H54 (cell line): ENCODE results near the gene PLCB1.

Source experiments
- DNase-seq: peaks from one replicate; pipeline ENCODE4 v3.0.0; 2011; ENCODE audit warnings: low spot score, mixed read lengths; ENCODE audit not compliant: insufficient read length
- FAIRE-seq: peaks from 3 replicates; lab custom pipeline; 2011; peaks lifted over from hg19 to GRCh38; lab: Jason Lieb, UNC
- POLR2A ChIP-seq: IDR thresholded peaks from 2 replicates; pipeline ENCODE4 v1.6.1; 2011; ENCODE audit warnings: low read depth, mild to moderate bottlenecking, low read length

PLCB1 gene

DNA sequence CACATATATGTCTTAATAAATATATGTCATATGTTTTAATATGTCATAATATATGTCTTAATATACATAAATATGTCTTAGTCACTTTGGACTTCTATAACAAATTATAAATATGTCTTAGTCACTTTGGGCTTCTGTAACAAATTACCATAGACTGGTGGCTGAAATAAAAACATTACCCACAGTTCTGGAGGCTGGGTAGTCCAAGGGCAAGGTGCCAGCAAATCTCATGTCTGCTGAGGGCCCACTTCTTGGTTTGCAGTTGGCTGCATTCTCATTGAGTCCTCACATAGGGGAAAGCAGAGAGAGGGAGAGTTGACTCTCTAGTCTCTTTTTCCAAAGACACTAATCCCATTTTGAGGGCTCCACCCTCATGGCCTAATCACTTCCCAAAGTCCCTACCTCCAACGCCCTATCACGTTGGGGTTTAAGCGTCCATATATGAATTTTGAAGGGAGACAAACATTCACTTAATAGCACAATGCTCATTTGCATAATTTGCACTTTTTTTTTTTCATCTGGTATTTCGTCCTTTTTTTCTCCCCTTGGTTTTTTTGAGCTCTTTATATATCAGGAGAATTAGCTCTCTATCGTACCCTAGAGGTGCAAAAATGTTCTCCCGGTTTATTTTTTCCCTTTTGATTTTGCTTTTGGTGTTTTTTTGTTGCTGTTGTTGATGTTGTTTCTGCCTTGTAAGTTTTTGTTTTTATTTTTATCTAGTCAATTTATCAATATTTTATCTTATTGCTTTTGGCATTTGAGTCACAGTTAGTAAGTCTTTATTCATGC, 266.4 kb downstream of the PLCB1 start:
- TF ChIP-seq POLR2A, result no peak
- no peak for DNase-seq
- FAIRE-seq, result no peak

DNA sequence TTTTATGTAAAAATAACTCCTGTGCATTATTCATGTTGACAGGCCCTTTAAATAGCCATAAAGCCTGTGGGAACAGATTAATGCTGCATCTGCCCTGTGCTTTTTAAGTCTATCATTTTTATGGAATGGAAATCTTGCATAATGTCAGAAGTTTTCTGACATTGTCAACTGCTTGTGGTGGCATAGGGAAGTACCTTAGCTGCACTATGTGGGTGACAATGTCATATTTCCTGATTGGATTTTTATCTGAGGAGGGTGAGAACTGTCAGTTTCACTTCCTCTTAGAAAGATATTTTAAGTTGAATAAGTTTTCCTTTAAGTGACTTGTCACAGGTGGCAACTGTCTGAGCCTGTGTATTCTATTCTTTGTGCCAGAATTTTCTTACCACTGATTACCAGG, 267.9 kb downstream of the PLCB1 start:
- TF ChIP-seq POLR2A, result no peak
- DNase-seq, result no peak
- FAIRE-seq, result no peak

DNA sequence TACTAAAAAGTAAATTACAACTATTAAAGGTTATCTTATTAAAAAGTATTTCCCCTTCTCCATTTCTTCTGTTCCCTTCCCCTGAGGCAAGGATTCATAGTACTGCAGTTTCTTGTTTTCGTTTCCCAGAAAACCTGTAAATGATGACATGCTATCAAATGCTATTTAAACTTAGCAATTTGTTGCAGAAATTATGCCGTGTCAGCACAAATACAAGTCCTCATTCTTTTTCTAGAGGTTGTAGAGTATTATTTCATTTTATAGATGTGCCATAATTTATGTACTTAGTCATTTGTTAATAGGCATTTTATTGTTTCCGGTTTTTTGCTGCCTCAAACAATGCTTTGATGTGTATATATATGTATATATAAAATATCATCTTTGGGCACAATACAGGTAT, 268.4 kb downstream of the PLCB1 start:
- no peak for TF ChIP-seq POLR2A
- DNase-seq (no peak), FAIRE-seq (no peak)

DNA sequence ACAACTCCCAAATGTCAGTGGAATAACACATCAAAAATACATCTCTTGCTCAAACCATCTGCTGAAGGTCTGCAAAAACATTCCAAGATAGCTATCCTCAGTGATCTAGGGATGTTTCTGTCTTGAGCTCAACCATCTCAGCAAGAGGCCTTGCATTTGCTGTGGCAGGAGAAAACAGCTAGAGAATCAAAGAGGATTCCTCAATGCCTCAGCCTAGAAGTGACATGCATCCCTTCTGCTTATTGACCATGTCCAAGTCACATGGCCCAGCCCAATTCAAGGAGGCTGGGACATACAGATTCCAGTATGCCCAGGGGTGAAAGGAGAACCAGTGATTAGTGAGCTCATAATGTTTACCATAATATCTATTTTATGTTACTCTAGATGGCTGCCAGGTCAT, 269.5 kb downstream of the PLCB1 start:
- FAIRE-seq, result no peak

DNA sequence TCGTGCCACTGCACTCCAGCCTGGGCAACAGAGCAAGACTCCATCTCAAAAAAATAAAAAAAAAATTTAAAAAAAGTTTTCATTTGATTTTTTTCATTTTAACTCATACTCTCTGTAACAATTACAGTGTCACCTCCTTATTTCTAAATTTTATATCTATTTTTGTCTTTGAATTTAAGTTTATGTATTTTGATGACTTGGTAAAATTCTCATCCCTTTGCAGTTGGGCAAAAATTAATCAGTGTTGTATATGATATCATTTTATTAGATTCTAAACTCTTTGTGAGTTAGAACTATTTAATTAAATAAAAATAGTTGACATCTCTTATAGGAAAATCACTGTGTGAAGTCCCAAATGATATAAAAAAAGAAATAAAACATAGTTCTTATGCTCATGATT, 270.7 kb downstream of the PLCB1 start:
- DNase-seq, result no peak
- FAIRE-seq, result no peak
- no peak for TF ChIP-seq POLR2A

More for the DNA sequence above, 269.5 kb downstream of the PLCB1 start:
- TF ChIP-seq POLR2A, result no peak
- DNase-seq, result no peak

DNA sequence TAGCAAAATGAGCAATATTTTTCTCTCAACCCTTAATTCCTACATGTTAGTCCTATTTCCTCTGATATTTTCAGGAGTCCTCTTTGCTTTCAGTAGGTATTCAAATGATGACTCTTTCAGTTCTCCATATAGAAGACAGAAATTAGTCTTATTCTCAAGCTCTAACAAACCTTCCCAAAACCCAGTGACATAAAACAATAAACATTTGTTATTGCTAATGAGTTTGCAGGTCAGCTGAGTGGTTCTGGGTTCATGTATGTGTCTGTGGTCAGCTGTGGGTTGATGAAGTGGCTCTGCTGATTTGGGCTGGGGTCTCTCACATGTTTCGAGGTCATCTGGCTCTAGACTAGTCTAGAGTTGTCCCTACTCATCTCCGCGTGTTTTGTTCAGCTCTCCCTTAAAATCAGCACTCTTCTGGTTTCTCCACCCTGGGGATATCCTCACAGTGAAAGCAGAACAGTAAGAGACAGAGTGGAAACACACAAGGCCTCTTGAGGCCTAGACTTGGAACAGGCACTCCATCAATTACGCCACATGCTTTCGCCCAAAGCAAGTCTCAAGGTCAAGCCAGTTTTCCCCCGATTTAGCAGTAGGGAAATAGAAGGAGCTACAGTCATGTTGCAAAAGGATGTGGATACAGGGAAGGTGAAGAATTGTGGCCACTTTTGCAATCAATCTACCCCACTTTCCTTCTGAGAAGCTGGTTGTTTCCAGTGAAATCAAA, 273.0 kb downstream of the PLCB1 start:
- DNase-seq (no peak), FAIRE-seq (no peak)
- TF ChIP-seq POLR2A, result no peak

DNA sequence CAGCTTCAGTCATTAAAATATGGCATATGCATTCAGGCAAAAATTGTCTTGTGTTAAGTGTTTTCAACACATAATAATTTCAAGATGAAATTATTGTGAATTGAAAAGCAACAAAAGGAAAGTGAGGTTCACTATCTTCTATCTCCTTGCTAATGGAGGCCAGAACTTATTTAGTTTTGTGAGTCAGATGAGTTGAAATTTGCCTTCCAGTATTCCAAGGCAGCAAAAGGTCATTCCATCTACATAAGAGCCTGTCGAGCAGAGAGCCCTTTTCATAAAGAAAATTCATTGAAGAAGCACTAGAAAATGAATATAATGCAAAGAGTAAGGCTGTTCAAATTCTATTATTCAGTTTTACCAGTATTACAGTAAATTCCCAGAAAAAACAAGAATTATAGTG, 274.3 kb downstream of the PLCB1 start:
- TF ChIP-seq POLR2A, result no peak
- no peak for DNase-seq
- FAIRE-seq, result no peak

DNA sequence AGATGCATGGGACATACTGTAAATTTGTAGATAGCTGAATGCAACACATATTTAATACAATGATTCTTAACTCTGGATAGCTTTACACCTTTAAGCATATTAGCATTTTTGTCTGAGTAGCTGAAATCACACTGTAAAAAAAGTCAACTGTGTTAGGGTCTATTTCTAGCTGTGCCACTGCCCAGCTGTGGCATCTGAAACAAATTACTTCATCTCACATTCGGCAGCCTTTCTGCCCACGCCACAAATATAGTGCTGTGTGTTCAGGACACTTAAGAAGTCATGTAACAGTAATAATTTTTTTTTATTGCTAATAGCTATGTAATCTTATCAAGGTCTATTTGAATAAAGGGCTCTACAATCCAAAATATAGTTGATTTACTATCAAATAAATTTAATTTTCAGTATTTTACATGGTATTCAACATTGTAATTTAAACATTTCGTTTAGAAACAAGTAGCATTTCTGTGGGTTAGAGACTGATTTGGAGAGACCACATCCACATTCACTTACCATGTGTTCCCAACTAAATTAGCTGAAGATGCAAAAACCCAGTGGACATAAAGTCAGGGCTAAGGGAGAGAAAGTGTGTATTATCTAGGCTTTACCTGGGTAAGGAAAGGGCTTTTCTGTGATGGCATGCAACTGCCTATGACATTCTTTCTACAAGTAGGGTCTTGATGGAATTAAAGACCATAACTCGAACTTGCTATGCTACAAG, 276.7 kb downstream of the PLCB1 start:
- no peak for TF ChIP-seq POLR2A
- FAIRE-seq, result no peak
- DNase-seq, result no peak

DNA sequence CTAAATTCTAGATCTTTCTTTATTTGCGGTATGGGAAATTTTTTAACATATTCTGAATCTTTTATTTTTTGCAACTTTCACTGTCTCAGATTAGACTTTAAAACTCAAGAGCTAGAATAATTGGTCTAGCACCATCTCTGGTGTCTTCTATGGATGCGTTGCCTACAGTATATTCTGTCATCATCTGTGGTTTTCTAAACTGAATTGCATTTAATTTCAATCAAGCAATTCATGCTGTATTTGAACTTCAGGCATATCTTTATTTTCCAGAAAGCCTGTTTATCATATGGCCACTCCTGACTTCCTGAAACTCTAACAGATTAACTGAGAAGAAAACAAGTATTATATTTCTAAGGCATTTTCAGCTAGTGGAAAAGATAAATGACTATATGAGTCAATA, 281.6 kb downstream of the PLCB1 start:
- FAIRE-seq (no peak), DNase-seq (no peak)
- no peak for TF ChIP-seq POLR2A

DNA sequence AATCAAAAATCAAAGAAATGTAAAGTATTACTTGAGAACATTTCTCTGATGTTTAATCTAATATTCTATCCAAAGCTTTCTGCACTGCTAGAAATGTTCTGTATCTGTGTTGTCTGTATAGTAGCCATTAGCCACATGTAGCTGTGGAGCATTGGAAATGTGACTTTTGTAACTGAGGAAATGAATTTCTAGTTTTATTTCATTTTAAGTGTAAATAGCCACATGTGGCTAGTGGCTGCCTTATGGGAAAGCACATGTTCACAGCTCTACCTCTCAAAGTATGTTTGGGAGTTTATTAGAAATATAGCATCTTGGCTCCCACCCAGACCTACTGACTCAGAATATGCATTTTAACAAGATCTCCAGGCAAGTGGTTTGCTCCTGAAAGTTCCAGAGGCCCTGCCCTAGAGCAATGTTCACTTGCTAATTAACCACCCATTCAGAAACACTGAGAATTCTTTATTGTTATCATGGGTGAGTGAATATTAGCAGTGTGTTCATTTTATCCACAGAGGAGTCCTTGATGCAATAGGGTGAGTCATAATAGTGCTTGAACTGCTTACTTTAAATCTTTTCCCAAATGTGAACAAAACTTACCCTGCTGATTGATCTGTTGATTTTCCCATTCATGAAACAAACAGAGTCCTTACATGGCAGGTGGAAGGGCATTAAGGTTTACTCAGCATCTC, 282.7 kb downstream of the PLCB1 start:
- FAIRE-seq (no peak), DNase-seq (no peak)
- TF ChIP-seq POLR2A, result no peak

DNA sequence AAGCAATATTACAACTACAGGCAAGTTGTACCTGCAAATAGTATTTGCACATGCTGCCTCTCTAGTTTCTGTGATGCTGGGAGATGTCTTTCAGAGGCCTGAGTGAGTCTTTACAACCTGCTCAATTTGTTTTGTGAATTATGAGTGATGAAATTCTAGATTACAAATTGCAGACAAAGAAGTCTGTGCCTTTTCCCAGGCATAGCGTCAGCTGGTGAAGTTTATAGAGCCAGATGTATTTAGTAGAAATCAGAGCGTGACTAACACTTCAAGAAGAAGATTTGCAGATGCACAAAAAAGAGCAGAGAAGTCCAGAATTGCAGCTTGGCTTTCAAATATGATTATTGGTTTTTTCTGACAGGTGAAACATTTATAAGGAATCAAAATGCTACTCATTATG, 289.9 kb downstream of the PLCB1 start:
- no peak for TF ChIP-seq POLR2A
- DNase-seq, result no peak
- no peak for FAIRE-seq

DNA sequence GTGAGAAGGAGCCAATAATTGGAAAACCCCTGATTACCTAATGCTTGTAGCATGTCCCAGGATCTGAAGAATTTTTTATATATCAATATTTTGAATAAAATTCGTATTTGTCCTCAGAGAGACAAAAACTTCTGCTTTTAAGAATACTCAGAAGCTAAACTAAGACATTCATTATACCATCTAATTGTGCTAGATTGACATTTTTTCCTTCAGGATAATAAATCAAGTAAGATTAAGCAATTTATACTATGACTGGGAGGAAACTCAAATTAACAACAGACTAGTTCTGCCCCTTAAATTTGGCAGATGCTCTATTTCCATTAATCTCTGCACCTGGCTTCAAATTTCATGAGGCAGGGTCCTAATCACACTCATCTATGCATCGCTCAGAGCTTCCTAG, 291.4 kb downstream of the PLCB1 start:
- TF ChIP-seq POLR2A, result no peak
- no peak for FAIRE-seq
- no peak for DNase-seq

DNA sequence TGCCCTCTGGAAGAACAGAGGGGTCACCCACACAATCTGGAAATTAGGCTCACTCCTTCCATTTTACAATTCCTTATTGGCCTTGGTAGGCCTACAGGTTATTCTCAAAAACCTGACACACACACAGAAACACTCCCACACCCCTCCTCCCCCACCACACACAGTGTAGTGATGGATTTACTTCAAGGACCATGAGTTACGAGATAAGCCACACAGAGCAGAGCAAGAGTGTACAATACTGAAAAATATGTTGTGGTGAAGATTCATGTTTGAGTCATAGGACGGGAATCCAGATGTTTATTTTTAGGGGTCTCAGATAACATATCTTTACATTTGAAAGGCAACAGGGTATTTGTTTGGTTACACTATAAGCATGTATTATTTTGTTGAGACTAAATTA, 291.9 kb downstream of the PLCB1 start:
- no peak for TF ChIP-seq POLR2A
- DNase-seq, result no peak
- no peak for FAIRE-seq

DNA sequence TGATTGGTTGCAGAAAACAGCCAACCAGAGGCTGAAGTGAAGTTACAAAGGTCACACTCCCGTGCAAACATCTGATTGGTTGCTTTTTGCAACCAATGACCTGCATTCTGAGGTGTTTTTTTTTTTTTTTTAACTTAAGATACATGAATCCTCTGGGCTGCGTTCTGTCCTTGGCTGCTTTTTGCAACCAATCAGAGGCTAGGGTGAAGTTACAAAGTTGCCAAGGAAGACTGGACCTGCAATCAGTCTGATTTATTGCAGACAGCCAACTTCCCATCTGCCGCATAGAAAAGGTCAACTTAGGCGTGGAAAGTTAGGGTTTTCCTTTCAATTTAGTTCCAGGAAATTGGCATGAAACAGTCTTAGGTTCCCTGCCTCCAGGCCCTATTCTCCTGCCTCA, 292.9 kb downstream of the PLCB1 start:
- FAIRE-seq (no peak), DNase-seq (no peak)
- no peak for TF ChIP-seq POLR2A
